HG02981 (cell line): ENCODE data around the gene ANKRD36B.
A peak's percentile ranks its signal among the peaks of the same experiment; 100 is the strongest.
"Not testable (repeated sequence)": the region's sequence is repeated elsewhere in the genome, so short reads cannot be mapped to it uniquely, and the experiment has no call there.

Experiments used
- ATAC-seq: cut with Tn5 transposase; IDR thresholded peaks from one replicate; pipeline ENCODE4 v1.9.1; 2021; ENCODE audit warnings: mild to moderate bottlenecking, moderate library complexity; ENCODE audit not compliant: unreplicated experiment

Gene ANKRD36B

DNA sequence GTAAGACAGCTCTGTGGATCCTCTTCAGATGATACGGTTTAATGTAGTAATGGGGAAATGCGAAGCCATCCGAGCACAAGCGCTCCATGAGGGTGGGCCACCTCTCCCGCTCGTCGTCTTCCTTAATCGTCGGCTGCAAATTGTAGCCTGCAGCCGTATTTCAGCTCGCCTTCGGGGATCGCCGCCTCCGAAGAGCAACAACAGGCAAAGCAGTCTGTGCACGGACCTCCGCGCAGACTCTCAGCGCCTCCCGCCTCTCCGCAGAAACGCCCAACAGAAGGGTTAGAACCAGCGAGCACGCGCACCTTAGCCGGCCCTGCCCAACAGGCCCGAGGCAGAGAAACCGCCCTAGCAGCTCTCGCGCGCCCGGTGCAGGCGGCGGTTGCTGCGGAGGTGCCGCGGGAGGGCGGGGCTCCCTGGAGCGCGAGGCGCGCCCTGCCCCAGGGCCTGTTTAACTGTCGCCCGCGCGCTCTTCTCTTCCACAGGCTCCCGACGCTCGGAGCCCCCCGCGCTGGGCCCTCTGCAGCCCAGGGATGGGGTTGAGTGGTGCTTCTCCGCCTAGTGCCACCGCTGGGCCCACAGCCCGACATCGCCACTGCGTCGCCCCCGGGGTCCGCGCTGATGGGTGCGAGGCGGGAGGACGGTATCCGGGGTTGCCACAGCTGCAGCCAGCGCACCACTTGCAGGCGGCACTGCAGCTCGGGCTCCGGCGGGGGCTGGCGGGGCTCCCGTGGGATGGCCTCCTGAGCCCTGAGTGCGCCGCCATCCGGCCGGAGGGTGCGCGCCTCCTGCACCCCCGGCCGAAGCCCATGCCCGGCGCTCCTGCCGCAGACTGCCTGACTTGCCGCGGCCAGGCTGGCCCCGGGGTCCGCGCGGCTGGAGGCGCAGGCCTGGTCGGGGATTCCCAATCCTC, at the start of gene ANKRD36B:
TSS of gene ANKRD36B (minus strand) at position 280 of the 913 bp plus-strand sequence. CDS start at position 88, 192 bp downstream.
- ATAC-seq, result peak; percentile 67

DNA sequence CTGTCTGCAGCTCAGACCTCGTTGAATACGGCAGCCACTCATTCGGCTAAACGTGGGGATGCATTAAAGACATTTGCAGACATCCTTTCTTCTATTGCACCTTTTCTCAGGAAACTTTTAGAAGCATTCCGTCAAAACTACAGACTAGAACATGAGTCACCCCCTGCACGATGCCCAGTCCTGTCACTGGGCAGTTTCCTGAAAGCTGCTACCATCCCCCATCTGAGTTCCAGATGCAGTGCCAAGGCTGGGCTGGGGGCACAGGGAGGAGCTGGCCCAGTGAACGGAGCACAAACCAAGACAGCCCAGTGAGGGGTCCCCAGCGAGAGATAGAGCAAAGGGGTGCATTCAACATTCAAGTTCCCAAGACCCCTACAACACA, 36.4 kb upstream of the ANKRD36B start:
- ATAC-seq, result not testable (repeated sequence)

DNA sequence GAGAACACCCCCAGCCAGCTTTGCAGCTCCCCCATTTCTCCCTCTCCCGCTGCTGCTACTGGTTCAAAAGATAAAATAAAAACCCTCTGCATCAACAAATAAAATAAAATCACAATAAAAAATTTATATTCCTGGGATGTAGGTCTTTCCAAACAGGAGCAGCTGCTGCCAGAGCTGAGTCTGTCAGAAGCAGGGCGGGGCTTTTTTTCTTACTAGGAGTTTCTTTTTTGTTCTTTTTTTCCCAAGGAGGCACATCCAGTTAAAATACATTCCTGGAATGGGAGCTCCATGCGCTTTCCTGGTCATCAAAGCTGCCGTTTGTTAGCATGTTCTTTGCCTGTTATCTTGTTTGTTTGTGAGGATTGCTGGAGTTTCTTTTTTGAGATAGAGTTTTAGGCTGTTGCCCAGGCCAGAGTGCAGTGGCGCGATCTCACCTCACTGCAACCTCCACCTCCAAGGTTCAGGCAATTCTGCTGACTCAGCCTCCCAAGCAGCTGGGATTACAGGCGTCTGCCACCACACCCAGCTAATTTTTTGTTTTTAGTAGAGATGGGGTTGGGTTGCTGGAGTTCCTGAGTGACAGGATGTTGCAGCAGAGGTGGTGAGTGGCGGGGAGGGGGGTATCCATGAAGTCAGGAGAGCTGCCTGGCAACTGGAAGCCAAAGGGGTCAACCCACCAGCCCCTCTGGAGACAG, 35.8 kb upstream of the ANKRD36B start:
- ATAC-seq, result not testable (repeated sequence)

DNA sequence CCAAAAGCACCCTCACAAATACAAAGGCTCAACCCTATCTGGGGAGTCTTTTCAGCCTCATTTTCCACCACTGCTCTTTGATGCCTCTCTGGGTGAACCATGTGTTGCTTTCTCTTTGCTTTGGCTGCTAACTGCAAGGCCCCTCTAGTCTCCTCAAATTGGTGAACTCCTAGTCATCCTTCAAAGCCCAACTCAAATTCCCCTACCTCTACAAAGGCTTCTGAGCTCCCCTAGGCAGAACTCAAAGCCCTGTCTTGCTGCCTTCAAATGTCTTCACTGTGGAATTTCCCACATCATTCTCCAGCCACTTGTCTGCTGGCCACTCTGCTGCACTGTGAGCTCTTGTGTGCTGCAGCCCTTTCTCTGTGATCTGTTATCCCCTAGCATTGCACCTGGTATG, 33.3 kb upstream of the ANKRD36B start:
- ATAC-seq, result not testable (repeated sequence)

GRCh38 chr2:97620492-97620891, 30.8 kb upstream of the ANKRD36B start:
- ATAC-seq, result not testable (repeated sequence)

DNA sequence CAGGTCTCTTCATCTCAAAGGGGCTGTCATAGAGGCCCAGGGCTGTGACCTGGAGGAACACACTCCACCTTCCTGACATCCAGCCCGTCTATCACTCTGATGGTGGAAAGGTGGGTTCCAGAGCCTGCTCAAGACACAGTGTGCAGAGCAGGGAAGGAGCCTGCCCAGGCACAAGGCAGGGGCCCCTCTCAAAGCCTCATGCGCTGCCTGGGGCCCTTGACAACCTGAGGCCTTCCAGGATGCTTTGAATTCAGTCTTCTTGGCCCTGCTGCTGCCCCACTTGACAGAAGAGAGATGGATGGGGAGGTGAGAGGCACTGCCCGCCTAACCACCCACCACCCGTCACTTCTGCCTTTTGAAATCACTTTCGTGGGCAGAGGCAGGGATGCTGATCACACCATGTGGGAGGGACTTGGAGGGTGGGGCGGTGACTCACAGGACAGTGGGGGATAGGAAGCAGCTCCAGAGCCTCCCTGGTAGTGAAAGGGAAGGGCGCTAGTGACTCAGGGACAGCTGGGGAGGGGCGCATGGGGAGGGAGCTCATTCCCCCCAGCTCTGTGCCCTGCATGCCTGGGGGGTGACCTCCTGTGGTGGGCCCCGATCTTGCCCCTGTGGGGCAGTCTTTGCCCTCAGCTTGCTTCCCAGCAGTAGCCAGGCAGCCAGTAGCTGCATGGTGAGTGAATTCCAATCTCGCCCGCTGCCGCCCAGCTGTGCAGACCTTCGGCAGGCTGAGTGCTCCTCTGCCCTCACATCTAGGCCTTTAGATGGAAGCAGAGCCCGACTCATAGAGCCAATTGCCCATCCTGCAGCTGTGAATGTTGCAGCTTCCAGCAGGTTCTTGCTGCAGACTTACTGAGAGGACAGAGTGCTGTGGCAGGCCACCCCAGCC, 29.5 kb upstream of the ANKRD36B start:
- ATAC-seq, result not testable (repeated sequence)

- no peak for ATAC-seq
Measured at GRCh38 chr2:97617911-97618310, 28.2 kb upstream of the ANKRD36B start.

- not testable (repeated sequence) for ATAC-seq
Measured at GRCh38 chr2:97615746-97616145, 26.1 kb upstream of the ANKRD36B start.

- ATAC-seq, result not testable (repeated sequence)
Measured at GRCh38 chr2:97611895-97612294, 22.2 kb upstream of the ANKRD36B start.

DNA sequence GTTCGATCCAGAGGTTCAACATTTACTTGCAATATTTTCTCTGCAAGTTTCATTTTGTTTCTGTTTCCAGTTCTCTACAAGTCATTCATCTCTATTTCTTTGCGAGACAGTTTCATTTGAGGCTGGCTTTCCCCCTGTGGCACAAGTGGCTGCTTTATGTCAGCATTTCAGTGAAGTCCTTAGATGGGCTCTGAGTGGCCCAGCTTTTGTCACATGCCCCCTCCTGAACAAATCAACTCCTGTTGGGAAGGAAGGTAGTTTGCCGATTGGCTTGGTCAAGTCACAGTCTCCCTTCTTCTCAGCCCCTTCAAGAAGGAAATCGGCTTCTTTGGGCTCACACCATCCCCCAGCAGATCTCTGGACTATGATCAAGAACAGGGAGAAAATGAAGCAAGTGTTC, 19.1 kb upstream of the ANKRD36B start:
- not testable (repeated sequence) for ATAC-seq

- not testable (repeated sequence) for ATAC-seq
Measured at GRCh38 chr2:97605524-97606339, 16.1 kb upstream of the ANKRD36B start.

DNA sequence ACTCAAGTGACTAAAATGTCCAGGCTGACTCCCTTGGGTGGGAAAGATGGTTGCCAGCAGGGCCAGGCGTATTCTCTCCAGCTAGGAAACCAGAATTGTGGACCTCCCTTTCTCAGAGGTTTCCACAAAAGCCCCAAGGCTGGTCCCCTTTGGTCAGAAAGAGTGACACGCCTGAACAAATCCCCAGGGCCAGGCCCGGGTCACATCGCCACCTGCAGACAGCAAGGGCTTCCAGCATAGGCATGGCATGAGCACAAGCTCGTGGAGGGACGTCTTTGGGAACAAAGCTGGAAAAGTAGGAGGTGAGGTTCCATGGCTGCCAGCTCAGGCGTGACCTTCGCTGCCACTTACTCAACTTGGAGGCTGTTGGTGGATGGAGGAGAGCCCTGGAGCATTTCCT, 15.4 kb upstream of the ANKRD36B start:
- ATAC-seq, result not testable (repeated sequence)

GRCh38 chr2:97601537-97601936, 11.9 kb upstream of the ANKRD36B start:
- not testable (repeated sequence) for ATAC-seq

DNA sequence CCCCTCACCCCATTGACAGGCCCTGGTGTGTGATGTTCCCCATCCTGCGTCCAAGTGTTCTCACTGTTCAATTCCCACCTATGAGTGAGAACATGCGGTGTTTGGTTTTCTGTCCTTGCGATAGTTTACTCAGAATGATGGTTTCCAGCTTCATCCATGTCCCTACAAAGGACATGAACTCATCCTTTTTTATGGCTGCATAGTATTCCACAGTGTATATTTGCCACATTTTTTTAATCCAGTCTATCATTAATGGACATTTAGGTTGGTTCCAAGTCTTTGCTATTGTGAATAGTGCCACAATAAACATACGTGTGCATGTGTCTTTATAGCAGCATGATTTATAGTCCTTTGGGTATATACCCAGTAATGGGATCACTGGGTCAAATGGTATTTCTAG, 6.5 kb upstream of the ANKRD36B start:
- ATAC-seq, result not testable (repeated sequence)

GRCh38 chr2:97593520-97593919, 3.8 kb upstream of the ANKRD36B start:
- ATAC-seq, result not testable (repeated sequence)

DNA sequence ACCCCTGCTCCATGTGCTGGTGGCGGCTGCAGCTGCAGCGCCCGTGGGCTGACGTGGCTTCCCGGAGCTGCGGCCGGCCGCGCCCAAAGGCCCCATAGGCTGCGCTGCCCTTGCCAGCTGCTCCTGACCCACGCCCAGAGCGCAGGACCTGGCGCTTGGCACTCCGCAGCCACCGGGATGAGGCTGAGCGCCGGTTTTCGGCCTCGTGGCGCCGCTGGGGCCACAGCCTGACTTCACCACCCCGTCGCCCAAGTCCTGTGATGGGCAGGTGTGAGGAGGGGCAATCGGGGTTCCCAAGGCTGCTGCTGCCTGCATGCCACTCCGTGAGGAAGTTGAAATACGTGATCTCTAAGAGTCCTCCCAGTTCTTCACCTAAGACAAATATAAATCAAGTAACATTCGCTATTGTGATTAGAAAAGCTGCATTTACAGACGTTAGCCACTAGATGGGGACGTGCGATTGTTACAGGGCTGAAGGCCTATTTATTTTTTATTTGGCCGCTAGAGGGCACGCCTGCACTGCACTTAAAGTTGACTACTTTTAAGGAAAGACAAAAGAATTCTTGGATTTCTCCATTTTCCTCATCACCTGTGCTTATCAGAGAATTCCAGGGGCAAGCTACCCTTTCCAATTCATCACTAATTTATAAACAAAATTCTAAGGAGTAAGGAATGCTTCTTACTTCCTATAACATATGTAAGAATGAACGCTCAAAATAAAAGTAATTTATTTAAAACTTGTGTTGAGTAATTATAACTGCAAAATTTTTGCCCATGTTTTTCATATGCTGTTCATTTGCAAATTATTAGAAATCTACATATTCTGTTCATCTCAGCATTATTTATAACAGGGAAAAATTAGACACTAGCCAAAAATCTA, 1.1 kb upstream of the ANKRD36B start:
- peak; percentile 56 for ATAC-seq

- not testable (repeated sequence) for ATAC-seq
Measured at GRCh38 chr2:97589257-97589597, 450 bp downstream of the ANKRD36B start.

GRCh38 chr2:97565674-97566073, 24.0 kb downstream of the ANKRD36B start:
- ATAC-seq, result not testable (repeated sequence)

DNA sequence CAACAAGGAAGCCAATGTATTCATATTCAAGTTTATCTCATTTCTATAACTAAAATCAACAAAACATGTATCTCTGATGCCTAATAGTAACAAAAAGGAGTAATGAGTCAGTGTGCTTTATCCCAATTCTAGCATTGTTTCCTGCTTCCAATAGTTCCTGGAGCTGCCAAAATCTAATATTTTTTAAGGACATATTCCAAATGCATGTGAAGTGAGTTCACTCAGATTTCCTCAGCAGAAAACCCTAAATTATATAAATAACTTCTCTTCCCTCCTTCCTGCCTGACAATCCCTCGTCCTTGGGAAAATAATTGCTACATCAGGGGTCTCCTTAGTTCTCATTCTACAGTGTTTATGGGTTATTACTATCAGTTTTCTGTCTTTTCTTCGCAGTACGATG, 37.3 kb downstream of the ANKRD36B start:
- not testable (repeated sequence) for ATAC-seq
